K562 (cell line): ENCODE data around the gene OR51L1. TPM values are rescaled to one million over a fixed set of nuclear protein-coding genes. Genes with fewer than 3 reads are reported as not detected.

Experiments
- ATAC-seq: fragments of 200-7000 bp; cut with Tn5 transposase; 3 replicates; pipeline ENCODE4 v1.9.1; 2020; ENCODE audit warnings: moderate library complexity
- BruUV-seq: library from RNA; stranded (reverse); fragments of 400-500 nt; replicated peaks from 2 replicates; lab custom pipeline; 2021; lab: Mats Ljungman, UMichigan
- CTCF ChIA-PET: fragments of 300-600 bp; formaldehyde crosslinking; extraction: SDS; loops from one replicate; lab custom pipeline; 2021; ENCODE audit warnings: low intra/inter-chr PET ratio; lab: Yijun Ruan, JAX
- POLR2A ChIA-PET: fragments of 300-600, 350-650 bp; sonication (Branson Sonifier 250); formaldehyde crosslinking; extraction: SDS; loops from one replicate; lab custom pipeline; 2021; ENCODE audit warnings: antibody characterized with exemption, inconsistent platforms; lab: Yijun Ruan, JAX
- DNase-seq, 4 experiments: peaks; one replicate each; pipeline versions ENCODE4 v3.0.0 to v3.0.0-alpha.2; 2011 to 2018; ENCODE audit warnings: low spot score in 3 of 4, mixed read lengths in 3 of 4; ENCODE audit errors: extremely low read depth in 1 of 4
- FAIRE-seq: peaks from 2 replicates; lab custom pipeline; 2011; peaks lifted over from hg19 to GRCh38; lab: Jason Lieb, UNC
- H2AFZ ChIP-seq: 2 replicates; pipeline ENCODE4 v1.6.0; 2011; ENCODE audit warnings: low read depth, low read length, control low read depth, inconsistent platforms
- H3K27ac ChIP-seq: fragments of 200-600 bp; 3 replicates; pipeline ENCODE4 v1.8.0; 2011; ENCODE audit warnings: low read depth, mild to moderate bottlenecking, control low read depth, inconsistent platforms, low read length, moderate library complexity, mixed read lengths; ENCODE audit errors: extremely low read depth
- H3K27me3 ChIP-seq, 2 experiments: fragments of 300-600 bp in 1 of 2; 2 replicates in 1 of 2; 3 replicates in 1 of 2; pipeline versions ENCODE4 v1.6.0 to v1.8.0; 2011; ENCODE audit warnings: inconsistent platforms in 2 of 2, low read length in 2 of 2, mild to moderate bottlenecking in 1 of 2, mixed read lengths in 1 of 2, moderate library complexity in 1 of 2; ENCODE audit not compliant: control insufficient read depth in 2 of 2, insufficient read depth in 2 of 2
- H3K36me3 ChIP-seq: fragments of 300-600 bp; 3 replicates; pipeline ENCODE4 v1.8.0; 2011; ENCODE audit warnings: mild to moderate bottlenecking, low read length, inconsistent platforms; ENCODE audit not compliant: control insufficient read depth, insufficient read depth
- H3K4me1 ChIP-seq, 2 experiments: fragments of 200-600 bp in 1 of 2; replicated peaks in 1 of 2; 2 replicates in 1 of 2; 3 replicates in 1 of 2; pipeline versions ENCODE4 v1.5.1 to v1.8.0; 2011; ENCODE audit warnings: inconsistent platforms in 2 of 2, low read length in 2 of 2, mild to moderate bottlenecking in 1 of 2, mixed read lengths in 1 of 2, moderate library complexity in 1 of 2; ENCODE audit not compliant: control insufficient read depth in 2 of 2, insufficient read depth in 2 of 2
- H3K4me2 ChIP-seq: 2 replicates; pipeline ENCODE4 v1.6.1; 2011; ENCODE audit warnings: low read length, control low read depth, inconsistent platforms, mixed read lengths; ENCODE audit not compliant: insufficient read depth
- H3K4me3 ChIP-seq: fragments of 200-600 bp; sonication (generic), shearing (Covaris generic); 2 replicates; pipeline ENCODE4 v1.5.1; 2016; ENCODE audit warnings: control low read depth, inconsistent platforms
- H3K79me2 ChIP-seq: fragments of 200-600 bp; 3 replicates; pipeline ENCODE4 v1.8.0; 2011; ENCODE audit warnings: low read length, inconsistent platforms; ENCODE audit not compliant: control insufficient read depth, insufficient read depth
- H3K9ac ChIP-seq, 2 experiments: 2 replicates each; pipeline versions ENCODE4 v1.6.0 to v1.6.1; 2011; ENCODE audit warnings: low read depth in 2 of 2, low read length in 2 of 2, control low read depth in 1 of 2, inconsistent platforms in 1 of 2, mild to moderate bottlenecking in 1 of 2, mixed read lengths in 1 of 2; ENCODE audit not compliant: insufficient read depth in 1 of 2
- H3K9me1 ChIP-seq: one replicate; pipeline ENCODE4 v1.6.0; 2011; ENCODE audit warnings: inconsistent platforms, mild to moderate bottlenecking, low read length, moderate library complexity; ENCODE audit not compliant: control insufficient read depth, insufficient read depth
- H3K9me3 ChIP-seq: replicated peaks from 2 replicates; pipeline ENCODE4 v1.5.1; 2011; ENCODE audit warnings: low read depth, low read length, inconsistent platforms; ENCODE audit not compliant: control insufficient read depth, insufficient read depth
- H4K20me1 ChIP-seq: replicated peaks from 2 replicates; pipeline ENCODE4 v1.6.1; 2011; ENCODE audit warnings: low read length, inconsistent platforms, mixed read lengths; ENCODE audit not compliant: control insufficient read depth, insufficient read depth
- CCNT2 ChIP-seq: IDR thresholded peaks from 2 replicates; pipeline ENCODE4 v1.6.1; 2011; ENCODE audit warnings: borderline replicate concordance, low read depth, mild to moderate bottlenecking, moderate library complexity, mixed read lengths, low read length; ENCODE audit not compliant: insufficient read length; ENCODE audit errors: extremely low read depth
- DEAF1 ChIP-seq: fragments of 450-650 bp; formaldehyde crosslinking; IDR thresholded peaks from 2 replicates; pipeline ENCODE4 v1.4.0; 2020; ENCODE audit warnings: mild to moderate bottlenecking, moderate library complexity
- ELF4 ChIP-seq: fragments of 450-650 bp; formaldehyde crosslinking; IDR thresholded peaks from 2 replicates; pipeline ENCODE4 v1.4.0; 2022; ENCODE audit warnings: missing genetic modification characterization
- HOXB6 ChIP-seq: fragments of 250-450 bp; sonication (Bioruptor Pico); IDR thresholded peaks from 2 replicates; pipeline ENCODE4 v1.5.1; 2022; ENCODE audit warnings: mild to moderate bottlenecking, borderline replicate concordance
- KAT2B ChIP-seq: IDR thresholded peaks from one replicate; pipeline ENCODE4 v1.6.1; 2012; ENCODE audit warnings: low read depth, mild to moderate bottlenecking, control low read depth, inconsistent platforms, low read length, moderate library complexity
- MAFG ChIP-seq: fragments of 450-650 bp; conservative IDR thresholded peaks from 2 replicates; pipeline ENCODE4 v1.6.1; 2016; ENCODE audit warnings: missing genetic modification characterization, missing compliant biosample characterization
- MECOM ChIP-seq: fragments of 250-450 bp; sonication (Bioruptor Pico); IDR thresholded peaks from 2 replicates; pipeline ENCODE4 v1.8.0; 2022; ENCODE audit warnings: inconsistent platforms
- POLR2AphosphoS5 ChIP-seq: IDR thresholded peaks from 2 replicates; pipeline ENCODE4 v1.6.1; 2011; ENCODE audit warnings: mild to moderate bottlenecking, low read depth, low read length, moderate library complexity; ENCODE audit not compliant: control insufficient read depth, insufficient read depth
- PPARD ChIP-seq: fragments of 250-450 bp; sonication (Bioruptor Pico); IDR thresholded peaks from 2 replicates; pipeline ENCODE4 v1.8.0; 2022; ENCODE audit warnings: inconsistent platforms, mild to moderate bottlenecking, moderate library complexity
- SLC30A9 ChIP-seq: fragments of 250-450 bp; sonication (Bioruptor Pico); IDR thresholded peaks from 2 replicates; pipeline ENCODE4 v1.8.0; 2022; ENCODE audit warnings: mild to moderate bottlenecking, moderate library complexity
- SRSF3 ChIP-seq: fragments of 200-400 bp; formaldehyde crosslinking; IDR thresholded peaks from 2 replicates; pipeline ENCODE4 v1.6.1; 2016; ENCODE audit warnings: mild to moderate bottlenecking, low read length, moderate library complexity; ENCODE audit not compliant: insufficient read depth
- XRCC3 ChIP-seq: fragments of 450-650 bp; IDR thresholded peaks from 2 replicates; pipeline ENCODE4 v1.6.1; 2017; ENCODE audit warnings: mild to moderate bottlenecking, moderate library complexity
- YY1 ChIP-seq, 3 experiments: IDR thresholded peaks; 2 replicates each; pipeline ENCODE4 v1.6.1; 2011; ENCODE audit warnings: low read length in 2 of 3, mild to moderate bottlenecking in 2 of 3, moderate library complexity in 2 of 3, borderline replicate concordance in 1 of 3, control low read depth in 1 of 3, low read depth in 1 of 3; ENCODE audit not compliant: insufficient read depth in 3 of 3, insufficient replicate concordance in 2 of 3, control insufficient read depth in 1 of 3, insufficient read length in 1 of 3; ENCODE audit errors: extremely low read depth in 1 of 3
- ZNF165 ChIP-seq: fragments of 250-450 bp; sonication (Bioruptor Pico); IDR thresholded peaks from 2 replicates; pipeline ENCODE4 v1.4.0; 2020; ENCODE audit warnings: borderline replicate concordance
- ZNF76 ChIP-seq: fragments of 250-450 bp; sonication (Bioruptor Pico); IDR thresholded peaks from 2 replicates; pipeline ENCODE4 v1.4.0; 2020; ENCODE audit warnings: mild to moderate bottlenecking, moderate library complexity, borderline replicate concordance
- ZZZ3 ChIP-seq: fragments of 450-650 bp; IDR thresholded peaks from 2 replicates; pipeline ENCODE4 v1.6.1; 2016; ENCODE audit warnings: antibody characterized with exemption, mild to moderate bottlenecking, moderate library complexity
- WGBS: fragments of 100-300 bp; shearing (Covaris generic); methylation state at CpG from one replicate; pipeline ENCODE4 v1.1.6; 2016; ENCODE audit warnings: low coverage, mixed read lengths; ENCODE audit not compliant: insufficient coverage; ENCODE audit errors: missing lambda C conversion rate; 5-methylcytosine and 5-hydroxymethylcytosine counted together
- in situ Hi-C: fragments of 300-500 bp; cut with MboI; formaldehyde crosslinking; loops from 4 replicates; pipeline ENCODE4 v1.15.0; 2018; ENCODE audit warnings: inconsistent platforms, mixed read lengths
- intact Hi-C: fragments of 100-400 bp; cut with micrococcal nuclease; formaldehyde crosslinking; loops from 2 replicates; pipeline ENCODE4 v1.14.2; 2022
- polyA plus RNA-seq, 8 experiments: library from polyadenylated mRNA; depleted of rRNA in 4 of 8; stranded (reverse) in 5 of 8; unstranded in 3 of 8; fragments of >200 nt; fragmentation: Nextera tagmentation in 2 of 8; fragmentation: Illumina TruSeq in 1 of 8; extraction: Ambion mirVana in 2 of 8; extraction: Trizol in 1 of 8; gene quantifications; 2 replicates each; pipeline versions ENCODE4 v1.2.1 to v1.2.3, GENCODE V29; 2011 to 2014; ENCODE audit warnings: inconsistent platforms in 1 of 8, missing spikeins in 1 of 8
- total RNA-seq, 7 experiments: library from RNA; depleted of rRNA in 6 of 7; stranded (reverse); fragments of >200 nt in 6 of 7; fragmentation: Illumina TruSeq in 2 of 7; extraction: Trizol in 2 of 7; gene quantifications; 2 replicates each; pipeline versions ENCODE4 v1.2.1 to v1.2.3, GENCODE V29; 2011 to 2021; ENCODE audit warnings: low replicate concordance in 1 of 7
- TF ChIP-seq, protein P1 (sequence below), 2 experiments: IDR thresholded peaks in 1 of 2; conservative IDR thresholded peaks in 1 of 2; 2 replicates each; pipeline ENCODE4 v1.6.1; 2016; ENCODE audit warnings: low read depth in 2 of 2, mild to moderate bottlenecking in 1 of 2, missing compliant biosample characterization in 1 of 2, missing genetic modification characterization in 1 of 2, moderate library complexity in 1 of 2

The OR51L1 gene
- total and polyA plus RNA-seq, 9 of the 15 experiments (the other 6 are each of a cell fraction or from before 2014, with no cell fraction given) = not detected

DNA sequence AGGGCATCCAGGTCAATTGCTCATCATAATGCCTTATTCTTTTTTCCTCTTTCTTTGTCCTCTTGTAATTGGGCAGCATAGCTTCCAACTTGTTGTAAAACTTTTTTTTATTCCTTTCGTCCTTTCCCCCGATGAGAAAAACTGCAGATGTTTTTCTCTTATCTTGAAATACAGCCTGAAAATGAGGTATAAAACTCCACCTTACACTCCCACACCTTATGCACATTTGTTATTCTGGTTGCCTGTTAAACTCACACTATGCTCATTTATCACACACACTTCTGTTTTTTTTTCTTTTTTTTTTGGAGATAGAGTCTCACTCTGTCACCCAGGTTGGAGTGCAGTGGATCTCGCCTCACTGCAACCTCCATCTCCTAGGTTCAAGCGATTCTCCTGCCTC is 37.3 kb upstream of the OR51L1 start:
- intact Hi-C loops = no loop called here
- H4K20me1 ChIP-seq = no peaks in the 10 kb centered on the region
- H2AFZ ChIP-seq = no peak overlapping the region
- no peaks in the 10 kb centered on the region for H3K79me2 ChIP-seq
- WGBS = 0% methylated on average over 4 of the region's 4 CpGs
- no peak overlapping the region for H3K27ac ChIP-seq
- no peak overlapping the region for H3K4me3 ChIP-seq
- POLR2A ChIA-PET = no interaction called here
- no TSS peak for BruUV-seq
- H3K9ac ChIP-seq = no peak overlapping the region
- no peak for FAIRE-seq
- H3K9me3 ChIP-seq = no peaks in the 10 kb centered on the region
- no peak for DNase-seq
- H3K4me1 ChIP-seq = no peaks in the 10 kb centered on the region
- no peaks in the 10 kb centered on the region for H3K9me1 ChIP-seq
- in situ Hi-C loops = no loop called here
- no peaks in the 10 kb centered on the region for H3K27me3 ChIP-seq
- no peak overlapping the region for H3K4me2 ChIP-seq
- ATAC-seq = no peak
- CTCF ChIA-PET = interaction anchor here (0.8 kb wide), 1 partner anchor 969 kb away, joined by 3 read pairs; no protein-coding TSS in a partner anchor
- no peaks in the 10 kb centered on the region for H3K36me3 ChIP-seq
- TF ChIP-seq SRSF3 (no peak), ZNF76 (CRISPR knock-in tag) (no peak), XRCC3 (no peak), CCNT2 (no peak), ZNF165 (CRISPR knock-in tag) (no peak), ELF4 (no peak), KAT2B (no peak), SLC30A9 (CRISPR knock-in tag) (no peak), ZZZ3 (no peak), YY1 (IDR thresholded peaks at IDR 0.05; ENCODE audit: borderline replicate concordance in 1 of 3, control insufficient read depth in 1 of 3, extremely low read depth in 1 of 3, insufficient read depth in 3 of 3, insufficient read length in 1 of 3, insufficient replicate concordance in 2 of 3, low read depth in 1 of 3, low read length in 2 of 3) (no peak), MAFG (tag) (no peak), MECOM (CRISPR knock-in tag) (no peak), HOXB6 (no peak), DEAF1 (no peak), POLR2AphosphoS5 (no peak), PPARD (CRISPR knock-in tag) (no peak)
- TF ChIP-seq, protein P1, sequence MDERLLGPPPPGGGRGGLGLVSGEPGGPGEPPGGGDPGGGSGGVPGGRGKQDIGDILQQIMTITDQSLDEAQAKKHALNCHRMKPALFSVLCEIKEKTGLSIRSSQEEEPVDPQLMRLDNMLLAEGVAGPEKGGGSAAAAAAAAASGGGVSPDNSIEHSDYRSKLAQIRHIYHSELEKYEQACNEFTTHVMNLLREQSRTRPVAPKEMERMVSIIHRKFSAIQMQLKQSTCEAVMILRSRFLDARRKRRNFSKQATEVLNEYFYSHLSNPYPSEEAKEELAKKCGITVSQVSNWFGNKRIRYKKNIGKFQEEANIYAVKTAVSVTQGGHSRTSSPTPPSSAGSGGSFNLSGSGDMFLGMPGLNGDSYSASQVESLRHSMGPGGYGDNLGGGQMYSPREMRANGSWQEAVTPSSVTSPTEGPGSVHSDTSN (CRISPR knock-in tag; IDR thresholded peaks at IDR 0.05; ENCODE audit: low read depth) = no peak
- TF ChIP-seq, protein P1 (tag; conservative IDR thresholded peaks at IDR 0.05; ENCODE audit: low read depth) = no peak
